Activated CD4-positive, alpha-beta T cell treated with anti-CD3 and anti-CD28 coated beads, Interleukin-2, amount 50 U/mL, for 16 hours (primary cell): ENCODE measurements around the gene ICA1.
"Not testable (repeated sequence)": the region's sequence is repeated elsewhere in the genome, so short reads cannot be mapped to it uniquely, and the experiment has no call there.

Source experiments
- DNase-seq: peaks from one replicate; pipeline ENCODE4 v3.0.0-alpha.2; 2020

ICA1 gene

GRCh38 chr7:8260871-8261694 lies 884 bp downstream of the ICA1 start:
- peak; percentile 8 for DNase-seq

GRCh38 chr7:8259586-8260222 lies 2.3 kb downstream of the ICA1 start:
- no peak for DNase-seq

- no peak for DNase-seq
Measured at GRCh38 chr7:8258734-8259133, 3.2 kb downstream of the ICA1 start.

GRCh38 chr7:8258166-8258565 lies 3.8 kb downstream of the ICA1 start:
- DNase-seq = no peak

- no peak for DNase-seq
Measured at GRCh38 chr7:8255680-8256655, 6.0 kb downstream of the ICA1 start.

GRCh38 chr7:8254667-8255066 lies 7.3 kb downstream of the ICA1 start:
- no peak for DNase-seq

- no peak for DNase-seq
Measured at GRCh38 chr7:8254215-8254614, 7.8 kb downstream of the ICA1 start.

- DNase-seq = no peak
Measured at GRCh38 chr7:8251195-8251594, 10.8 kb downstream of the ICA1 start.

GRCh38 chr7:8250547-8250946 lies 11.4 kb downstream of the ICA1 start:
- no peak for DNase-seq

GRCh38 chr7:8249121-8249520 lies 12.8 kb downstream of the ICA1 start:
- DNase-seq = peak; percentile 23

- DNase-seq = no peak
Measured at GRCh38 chr7:8246020-8246419, 15.9 kb downstream of the ICA1 start.

GRCh38 chr7:8245032-8245431 lies 16.9 kb downstream of the ICA1 start:
- DNase-seq = not testable (repeated sequence)

GRCh38 chr7:8243059-8243458 lies 18.9 kb downstream of the ICA1 start:
- DNase-seq = not testable (repeated sequence)

- not testable (repeated sequence) for DNase-seq
Measured at GRCh38 chr7:8239702-8240362, 22.1 kb downstream of the ICA1 start.

GRCh38 chr7:8236780-8237407 lies 25.1 kb downstream of the ICA1 start:
- no peak for DNase-seq

GRCh38 chr7:8232999-8233847 lies 28.7 kb downstream of the ICA1 start:
- DNase-seq = peak; percentile 3

GRCh38 chr7:8229927-8230326 lies 32.0 kb downstream of the ICA1 start:
- no peak for DNase-seq

GRCh38 chr7:8228766-8229674 lies 32.9 kb downstream of the ICA1 start:
- DNase-seq = no peak

GRCh38 chr7:8228068-8228467 lies 33.9 kb downstream of the ICA1 start:
- DNase-seq = no peak

- DNase-seq = no peak
Measured at GRCh38 chr7:8227261-8227660, 34.7 kb downstream of the ICA1 start.
